B cell (primary cell): Measurements from ENCODE around the gene PTH1R. TPM values are rescaled to one million over a fixed set of nuclear protein-coding genes. Genes with fewer than 3 reads are reported as not detected.
A peak's percentile ranks its signal among the peaks of the same experiment; 100 is the strongest.

Experiments used
- ATAC-seq: fragments of 200-7000 bp; cut with Tn5 transposase; one replicate; pipeline ENCODE4 v1.10.0; 2021; ENCODE audit warnings: low read depth, mild to moderate bottlenecking, moderate number of reproducible peaks, moderate library complexity
- CTCF ChIA-PET: fragments of 350-600 bp; sonication (Branson Sonifier 250); formaldehyde crosslinking; loops from one replicate; lab custom pipeline; 2021; ENCODE audit warnings: antibody characterized with exemption, inconsistent platforms; lab: Charles Lee
- POLR2A ChIA-PET: fragments of 350-600 bp; sonication (Branson Sonifier 250); formaldehyde crosslinking; loops from one replicate; lab custom pipeline; 2021; ENCODE audit warnings: antibody characterized with exemption; lab: Charles Lee
- DNase-seq: peaks from one replicate; pipeline ENCODE4 v3.0.0; 2013
- H2AFZ ChIP-seq: 2 replicates; pipeline ENCODE4 v1.6.1; 2012; ENCODE audit warnings: mild to moderate bottlenecking, low read depth, low read length; ENCODE audit not compliant: insufficient read depth, poor library complexity, severe bottlenecking
- H3K27ac ChIP-seq, 2 donors: 1 replicate in 1 of 2; 2 replicates in 1 of 2; pipeline ENCODE4 v1.5.1; 2012 to 2013; ENCODE audit warnings: low read length in 2 of 2, mild to moderate bottlenecking in 2 of 2, moderate library complexity in 1 of 2
- H3K27me3 ChIP-seq, 4 experiments: fragments of 200-600 bp in 1 of 4; sonication (generic) in 1 of 4; replicated peaks in 1 of 4; 1 replicate in 2 of 4; 2 replicates in 2 of 4; pipeline versions ENCODE4 v1.6.1 to v1.7.0; 2013 to 2016; ENCODE audit warnings: low read length in 3 of 4, mild to moderate bottlenecking in 2 of 4, mixed read lengths in 1 of 4, moderate library complexity in 1 of 4; ENCODE audit not compliant: insufficient read depth in 4 of 4, control insufficient read depth in 3 of 4; ENCODE audit errors: control extremely low read depth in 1 of 4
- H3K36me3 ChIP-seq, 2 experiments: replicated peaks in 1 of 2; 1 replicate in 1 of 2; 2 replicates in 1 of 2; pipeline versions ENCODE4 v1.6.1 to v1.7.1; 2013; ENCODE audit warnings: low read length in 1 of 2; ENCODE audit not compliant: insufficient read depth in 2 of 2, control insufficient read depth in 1 of 2; ENCODE audit errors: control extremely low read depth in 1 of 2, extremely low read depth in 1 of 2
- H3K4me1 ChIP-seq, 2 donors: fragments of 200-600 bp in 1 of 2; sonication (generic) in 1 of 2; 1 replicate in 1 of 2; 2 replicates in 1 of 2; pipeline versions ENCODE4 v1.5.1 to v1.6.1; 2013 to 2017; ENCODE audit warnings: low read length in 2 of 2; ENCODE audit not compliant: control insufficient read depth in 2 of 2, insufficient read depth in 2 of 2
- H3K4me2 ChIP-seq: replicated peaks from 2 replicates; pipeline ENCODE3; 2012; ENCODE audit warnings: mild to moderate bottlenecking, low read depth, low read length; ENCODE audit not compliant: poor library complexity, severe bottlenecking
- H3K4me3 ChIP-seq, 5 experiments: fragments of 200-600 bp in 1 of 5; sonication (generic) in 1 of 5; 1 replicate in 3 of 5; 2 replicates in 2 of 5; pipeline versions ENCODE4 v1.5.1 to v1.7.0; 2011 to 2016; ENCODE audit warnings: low read length in 4 of 5, mild to moderate bottlenecking in 4 of 5, low read depth in 2 of 5, control low read depth in 1 of 5, moderate library complexity in 1 of 5; ENCODE audit not compliant: insufficient read depth in 1 of 5; ENCODE audit errors: control extremely low read depth in 1 of 5, extremely low read depth in 1 of 5
- H3K79me2 ChIP-seq: fragments of 200-600 bp; sonication (generic); one replicate; pipeline ENCODE4 v1.6.0; 2016; ENCODE audit warnings: low read length; ENCODE audit not compliant: control insufficient read depth, insufficient read depth
- H3K9ac ChIP-seq: fragments of 200-600 bp; sonication (generic); 2 replicates; pipeline ENCODE4 v1.6.1; 2017; ENCODE audit warnings: mild to moderate bottlenecking, low read length, moderate library complexity
- H3K9me3 ChIP-seq, 3 donors: one replicate each; pipeline versions ENCODE4 v1.6.1 to v1.7.1; 2013; ENCODE audit warnings: low read length in 2 of 3; ENCODE audit not compliant: control insufficient read depth in 2 of 3, insufficient read depth in 1 of 3; ENCODE audit errors: control extremely low read depth in 1 of 3
- H4K20me1 ChIP-seq: 2 replicates; pipeline ENCODE4 v1.6.0; 2012; ENCODE audit warnings: mild to moderate bottlenecking, low read length; ENCODE audit not compliant: insufficient read depth, control insufficient read depth, poor library complexity, severe bottlenecking
- H3K27ac Mint-ChIP-seq: one replicate; pipeline ENCODE4 v1.8.0; 2021; ENCODE audit warnings: mixed read lengths
- H3K27me3 Mint-ChIP-seq: one replicate; pipeline ENCODE4 v1.8.0; 2021; ENCODE audit warnings: mixed read lengths
- H3K4me1 Mint-ChIP-seq: one replicate; pipeline ENCODE4 v1.8.0; 2021; ENCODE audit warnings: mixed read lengths
- H3K4me3 Mint-ChIP-seq: one replicate; pipeline ENCODE4 v1.8.0; 2021; ENCODE audit warnings: mixed read lengths
- H3K9me3 Mint-ChIP-seq: one replicate; pipeline ENCODE4 v1.8.0; 2022; ENCODE audit warnings: mixed read lengths; ENCODE audit not compliant: insufficient read depth
- EZH2 ChIP-seq: IDR thresholded peaks from 2 replicates; pipeline ENCODE4 v1.6.1; 2012; ENCODE audit warnings: borderline replicate concordance, low read depth, mild to moderate bottlenecking, moderate library complexity, low read length; ENCODE audit not compliant: insufficient read depth, poor library complexity, severe bottlenecking
- WGBS: methylation state at CpG from one replicate; pipeline ENCODE4 v1.1.5; 2013; ENCODE audit warnings: missing lambda C conversion rate; ENCODE audit not compliant: insufficient coverage; 5-methylcytosine and 5-hydroxymethylcytosine counted together
- intact Hi-C: fragments of 100-400 bp; cut with micrococcal nuclease; formaldehyde crosslinking; loops from one replicate; pipeline ENCODE4 v1.10.0; 2022
- polyA plus RNA-seq: library from polyadenylated mRNA; depleted of rRNA; stranded (reverse); fragments of >200 nt; gene quantifications from 2 replicates; pipeline ENCODE4 v1.2.3, GENCODE V29; 2012
- total RNA-seq, 2 donors: library from RNA; stranded (reverse); fragments of 120-200 nt in 1 of 2; gene quantifications; 1 replicate in 1 of 2; 2 replicates in 1 of 2; pipeline versions ENCODE4 v1.2.3 to v1.2.4, GENCODE V29; 2013 to 2022
- TF ChIP-seq, protein P1 (sequence below): fragments of 200-600 bp; IDR thresholded peaks from one replicate; pipeline ENCODE4 v1.8.0; 2022; ENCODE audit warnings: antibody characterized with exemption, mild to moderate bottlenecking

The PTH1R gene
- total and polyA plus RNA-seq, 2 donors (not counting 1 experiment from before 2014, with no cell fraction given), result not detected

DNA sequence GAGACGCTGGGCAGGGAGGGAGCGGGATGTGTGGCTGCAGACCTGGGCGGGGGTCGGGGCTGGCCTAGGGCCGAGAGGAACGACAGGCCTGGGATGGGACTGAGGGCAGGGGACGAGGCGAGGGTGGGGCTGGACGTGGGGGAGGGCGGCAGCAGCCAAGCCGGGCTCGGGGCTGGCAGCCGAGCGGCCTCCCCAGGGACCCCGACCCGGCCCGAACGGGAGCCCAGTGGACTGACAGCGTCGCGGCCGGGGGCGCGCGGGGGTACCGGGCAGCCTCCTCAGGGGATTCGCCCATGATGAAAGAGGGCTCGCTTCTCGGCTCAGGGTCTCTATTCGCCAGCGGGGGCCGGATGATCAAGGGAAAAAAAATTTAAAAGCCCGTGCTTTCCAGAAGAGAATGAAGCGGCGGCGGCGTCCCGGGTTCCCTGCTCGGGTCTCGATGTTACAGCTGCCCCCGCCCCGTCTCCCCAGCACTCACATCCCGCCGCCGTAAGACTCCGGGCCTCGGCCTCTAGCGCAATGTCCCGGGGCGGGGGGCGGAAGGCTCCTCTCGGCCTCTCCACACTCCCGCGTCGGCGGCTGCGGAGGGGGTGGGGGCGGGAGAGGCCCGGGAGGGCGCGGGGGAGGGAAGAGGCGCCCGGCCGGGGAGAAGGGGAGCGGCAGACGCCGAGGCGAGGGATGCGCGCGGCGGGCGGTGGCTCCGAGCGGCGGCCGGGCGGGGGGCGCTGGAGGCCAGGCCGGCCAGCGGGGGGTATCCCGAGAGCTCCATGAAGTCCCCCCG is 4.3 kb downstream of the PTH1R start:
- ChIA-PET POLR2A (no interaction called here), CTCF (no interaction called here)
- Mint-ChIP-seq H3K27me3 (peaks cover 43% of the 10 kb centered on the region), H3K9me3 (no peaks in the 10 kb centered on the region), H3K4me1 (peaks cover 16% of the 10 kb centered on the region), H3K27ac (no peak overlapping the region), H3K4me3 (peak overlapping the region; percentile 75)
- no peaks in the 10 kb centered on the region for H3K79me2 ChIP-seq
- no peak overlapping the region for H3K27ac ChIP-seq
- DNase-seq, result peak; percentile 40
- H3K9me3 ChIP-seq, result no peaks in the 10 kb centered on the region
- H3K4me2 ChIP-seq, result peak overlapping the region; percentile 99
- peaks cover 0 to 50% (median 22%) of the 10 kb centered on the region in 4 experiments for H3K27me3 ChIP-seq
- H3K36me3 ChIP-seq, result no peaks in the 10 kb centered on the region
- H3K4me3 ChIP-seq, result peak overlapping the region in 3 of 5 experiments; percentile 49 to 65 (median 53)
- WGBS, result 4% methylated on average over 72 of the region's 83 CpGs
- TF ChIP-seq EZH2, result peak; percentile 56
- TF ChIP-seq, protein P1, sequence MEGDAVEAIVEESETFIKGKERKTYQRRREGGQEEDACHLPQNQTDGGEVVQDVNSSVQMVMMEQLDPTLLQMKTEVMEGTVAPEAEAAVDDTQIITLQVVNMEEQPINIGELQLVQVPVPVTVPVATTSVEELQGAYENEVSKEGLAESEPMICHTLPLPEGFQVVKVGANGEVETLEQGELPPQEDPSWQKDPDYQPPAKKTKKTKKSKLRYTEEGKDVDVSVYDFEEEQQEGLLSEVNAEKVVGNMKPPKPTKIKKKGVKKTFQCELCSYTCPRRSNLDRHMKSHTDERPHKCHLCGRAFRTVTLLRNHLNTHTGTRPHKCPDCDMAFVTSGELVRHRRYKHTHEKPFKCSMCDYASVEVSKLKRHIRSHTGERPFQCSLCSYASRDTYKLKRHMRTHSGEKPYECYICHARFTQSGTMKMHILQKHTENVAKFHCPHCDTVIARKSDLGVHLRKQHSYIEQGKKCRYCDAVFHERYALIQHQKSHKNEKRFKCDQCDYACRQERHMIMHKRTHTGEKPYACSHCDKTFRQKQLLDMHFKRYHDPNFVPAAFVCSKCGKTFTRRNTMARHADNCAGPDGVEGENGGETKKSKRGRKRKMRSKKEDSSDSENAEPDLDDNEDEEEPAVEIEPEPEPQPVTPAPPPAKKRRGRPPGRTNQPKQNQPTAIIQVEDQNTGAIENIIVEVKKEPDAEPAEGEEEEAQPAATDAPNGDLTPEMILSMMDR, result no peak
- peaks cover 5% of the 10 kb centered on the region for H4K20me1 ChIP-seq
- peaks cover 19 to 24% of the 10 kb centered on the region in 2 donors for H3K4me1 ChIP-seq
- peak overlapping the region; percentile 58 for H2AFZ ChIP-seq
- intact Hi-C loops, result no loop called here
- peak overlapping the region; percentile 61 for H3K9ac ChIP-seq
- peak; percentile 26 for ATAC-seq
